Measurements from ENCODE around the gene HNRNPA1L2.
"Not testable (repeated sequence)": the region's sequence is repeated elsewhere in the genome, so short reads cannot be mapped to it uniquely, and the experiment has no call there.

HNRNPA1L2 gene

DNA sequence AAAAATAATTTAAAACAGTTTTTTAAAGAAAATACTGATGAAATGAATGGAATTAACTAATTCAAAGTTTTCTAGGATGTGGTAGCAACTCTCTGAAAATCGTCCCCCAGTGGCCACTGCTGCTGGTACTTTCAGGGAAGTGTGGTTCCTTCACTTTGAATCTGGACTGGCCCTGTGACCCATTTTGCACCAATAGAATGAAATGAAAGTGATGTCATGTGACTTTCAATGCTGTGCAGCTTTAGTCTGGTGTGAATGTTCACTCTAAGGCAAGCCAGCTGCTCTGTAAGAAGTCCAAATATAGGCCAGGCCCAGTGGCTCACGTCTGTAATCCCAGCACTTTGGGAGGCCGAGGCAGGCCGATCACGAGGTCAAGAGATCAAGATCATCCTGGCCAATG is 26.4 kb upstream of the HNRNPA1L2 start:
- ATAC-seq: no peak
- no peak for TF ChIP-seq GLIS3 (CRISPR knock-in tag; IDR thresholded peaks at IDR 0.05)
- no peak for TF ChIP-seq TCF4 (CRISPR knock-in tag; IDR thresholded peaks at IDR 0.05; ENCODE audit: borderline replicate concordance)
- TF ChIP-seq, protein P1, sequence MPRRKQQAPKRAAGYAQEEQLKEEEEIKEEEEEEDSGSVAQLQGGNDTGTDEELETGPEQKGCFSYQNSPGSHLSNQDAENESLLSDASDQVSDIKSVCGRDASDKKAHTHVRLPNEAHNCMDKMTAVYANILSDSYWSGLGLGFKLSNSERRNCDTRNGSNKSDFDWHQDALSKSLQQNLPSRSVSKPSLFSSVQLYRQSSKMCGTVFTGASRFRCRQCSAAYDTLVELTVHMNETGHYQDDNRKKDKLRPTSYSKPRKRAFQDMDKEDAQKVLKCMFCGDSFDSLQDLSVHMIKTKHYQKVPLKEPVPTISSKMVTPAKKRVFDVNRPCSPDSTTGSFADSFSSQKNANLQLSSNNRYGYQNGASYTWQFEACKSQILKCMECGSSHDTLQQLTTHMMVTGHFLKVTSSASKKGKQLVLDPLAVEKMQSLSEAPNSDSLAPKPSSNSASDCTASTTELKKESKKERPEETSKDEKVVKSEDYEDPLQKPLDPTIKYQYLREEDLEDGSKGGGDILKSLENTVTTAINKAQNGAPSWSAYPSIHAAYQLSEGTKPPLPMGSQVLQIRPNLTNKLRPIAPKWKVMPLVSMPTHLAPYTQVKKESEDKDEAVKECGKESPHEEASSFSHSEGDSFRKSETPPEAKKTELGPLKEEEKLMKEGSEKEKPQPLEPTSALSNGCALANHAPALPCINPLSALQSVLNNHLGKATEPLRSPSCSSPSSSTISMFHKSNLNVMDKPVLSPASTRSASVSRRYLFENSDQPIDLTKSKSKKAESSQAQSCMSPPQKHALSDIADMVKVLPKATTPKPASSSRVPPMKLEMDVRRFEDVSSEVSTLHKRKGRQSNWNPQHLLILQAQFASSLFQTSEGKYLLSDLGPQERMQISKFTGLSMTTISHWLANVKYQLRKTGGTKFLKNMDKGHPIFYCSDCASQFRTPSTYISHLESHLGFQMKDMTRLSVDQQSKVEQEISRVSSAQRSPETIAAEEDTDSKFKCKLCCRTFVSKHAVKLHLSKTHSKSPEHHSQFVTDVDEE (CRISPR knock-in tag; IDR thresholded peaks at IDR 0.05): no peak
- TF ChIP-seq ARNTL (CRISPR knock-in tag; IDR thresholded peaks at IDR 0.05; ENCODE audit: borderline replicate concordance, low read depth): no peak
- TF ChIP-seq RARB (CRISPR knock-in tag; IDR thresholded peaks at IDR 0.05): no peak
- no peak for TF ChIP-seq ZFP3 (CRISPR knock-in tag; IDR thresholded peaks at IDR 0.05)
- TF ChIP-seq ISL1 (CRISPR knock-in tag; IDR thresholded peaks at IDR 0.05): no peak
- TF ChIP-seq ZFP30 (CRISPR knock-in tag; IDR thresholded peaks at IDR 0.05): no peak
- no peak for TF ChIP-seq CSDC2 (CRISPR knock-in tag; IDR thresholded peaks at IDR 0.05)

DNA sequence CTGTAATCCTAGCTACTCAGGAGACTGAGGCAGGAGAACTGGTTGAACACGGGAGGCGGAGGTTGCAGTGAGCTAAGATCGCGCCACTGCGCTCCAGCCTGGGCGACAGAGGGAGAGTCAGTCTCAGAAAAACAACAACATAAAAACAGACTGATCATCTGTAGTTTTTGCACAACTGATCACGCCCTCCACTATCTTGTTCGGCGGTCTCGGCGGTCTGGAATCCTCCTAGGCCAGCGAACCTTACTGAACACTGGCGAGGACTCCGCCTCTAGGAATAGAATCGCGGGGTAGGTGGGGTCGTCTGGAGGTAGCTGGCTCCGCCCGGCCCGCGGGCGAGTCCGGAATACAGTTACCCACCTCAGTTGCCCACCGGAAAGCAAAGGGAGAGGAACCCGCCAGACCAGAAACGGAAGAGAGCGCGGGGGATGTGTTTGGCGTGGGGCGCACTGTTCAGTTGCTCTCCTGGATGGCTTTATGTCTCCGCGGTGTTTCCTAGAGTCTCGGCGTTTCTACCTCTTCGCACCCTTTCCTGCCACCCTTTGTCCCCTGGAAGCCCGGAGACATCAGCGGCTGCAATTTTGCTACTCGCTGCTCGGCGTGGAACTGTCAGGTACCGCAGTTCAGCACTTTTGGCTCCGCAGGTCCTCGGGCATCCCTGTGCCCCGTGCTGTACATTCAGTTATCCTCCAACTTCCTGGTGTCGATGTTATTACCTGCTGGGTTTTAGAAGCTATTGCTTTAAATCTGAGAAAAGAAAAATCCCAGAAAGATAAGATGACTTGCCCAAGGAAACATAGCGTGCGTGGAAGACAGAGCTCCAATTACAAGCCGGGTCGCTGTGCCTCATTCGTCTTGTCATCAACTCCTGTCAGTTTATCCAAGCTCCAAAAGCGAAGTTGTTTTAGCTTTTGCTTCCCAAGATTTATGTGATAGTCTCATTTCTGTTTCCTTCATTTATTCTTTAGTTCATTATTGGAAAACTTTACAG is 24.9 kb upstream of the HNRNPA1L2 start:
- TF ChIP-seq, protein P2, sequence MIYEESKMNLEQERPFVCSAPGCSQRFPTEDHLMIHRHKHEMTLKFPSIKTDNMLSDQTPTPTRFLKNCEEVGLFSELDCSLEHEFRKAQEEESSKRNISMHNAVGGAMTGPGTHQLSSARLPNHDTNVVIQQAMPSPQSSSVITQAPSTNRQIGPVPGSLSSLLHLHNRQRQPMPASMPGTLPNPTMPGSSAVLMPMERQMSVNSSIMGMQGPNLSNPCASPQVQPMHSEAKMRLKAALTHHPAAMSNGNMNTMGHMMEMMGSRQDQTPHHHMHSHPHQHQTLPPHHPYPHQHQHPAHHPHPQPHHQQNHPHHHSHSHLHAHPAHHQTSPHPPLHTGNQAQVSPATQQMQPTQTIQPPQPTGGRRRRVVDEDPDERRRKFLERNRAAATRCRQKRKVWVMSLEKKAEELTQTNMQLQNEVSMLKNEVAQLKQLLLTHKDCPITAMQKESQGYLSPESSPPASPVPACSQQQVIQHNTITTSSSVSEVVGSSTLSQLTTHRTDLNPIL (CRISPR knock-in tag; IDR thresholded peaks at IDR 0.05; ENCODE audit: low read depth): no peak
- TF ChIP-seq CSDC2 (CRISPR knock-in tag; IDR thresholded peaks at IDR 0.05): no peak
- no peak for TF ChIP-seq ZNF70 (CRISPR knock-in tag; IDR thresholded peaks at IDR 0.05)
- TF ChIP-seq ZNF8 (CRISPR knock-in tag; IDR thresholded peaks at IDR 0.05): no peak
- TF ChIP-seq, protein P3, sequence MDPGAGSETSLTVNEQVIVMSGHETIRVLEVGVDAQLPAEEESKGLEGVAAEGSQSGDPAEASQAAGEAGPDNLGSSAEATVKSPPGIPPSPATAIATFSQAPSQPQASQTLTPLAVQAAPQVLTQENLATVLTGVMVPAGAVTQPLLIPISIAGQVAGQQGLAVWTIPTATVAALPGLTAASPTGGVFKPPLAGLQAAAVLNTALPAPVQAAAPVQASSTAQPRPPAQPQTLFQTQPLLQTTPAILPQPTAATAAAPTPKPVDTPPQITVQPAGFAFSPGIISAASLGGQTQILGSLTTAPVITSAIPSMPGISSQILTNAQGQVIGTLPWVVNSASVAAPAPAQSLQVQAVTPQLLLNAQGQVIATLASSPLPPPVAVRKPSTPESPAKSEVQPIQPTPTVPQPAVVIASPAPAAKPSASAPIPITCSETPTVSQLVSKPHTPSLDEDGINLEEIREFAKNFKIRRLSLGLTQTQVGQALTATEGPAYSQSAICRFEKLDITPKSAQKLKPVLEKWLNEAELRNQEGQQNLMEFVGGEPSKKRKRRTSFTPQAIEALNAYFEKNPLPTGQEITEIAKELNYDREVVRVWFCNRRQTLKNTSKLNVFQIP (CRISPR knock-in tag; IDR thresholded peaks at IDR 0.05; ENCODE audit: borderline replicate concordance, low read depth): no peak
- TF ChIP-seq RARB (CRISPR knock-in tag; IDR thresholded peaks at IDR 0.05): no peak
- TF ChIP-seq ARNTL (CRISPR knock-in tag; IDR thresholded peaks at IDR 0.05; ENCODE audit: borderline replicate concordance, low read depth): no peak
- no peak for TF ChIP-seq ZNF565 (CRISPR knock-in tag; conservative IDR thresholded peaks at IDR 0.05; ENCODE audit: low read depth)
- no peak for TF ChIP-seq BACH2 (CRISPR knock-in tag; IDR thresholded peaks at IDR 0.05; ENCODE audit: borderline replicate concordance)
- TF ChIP-seq ESRRG (CRISPR knock-in tag; IDR thresholded peaks at IDR 0.05): no peak
- TF ChIP-seq, protein P4, sequence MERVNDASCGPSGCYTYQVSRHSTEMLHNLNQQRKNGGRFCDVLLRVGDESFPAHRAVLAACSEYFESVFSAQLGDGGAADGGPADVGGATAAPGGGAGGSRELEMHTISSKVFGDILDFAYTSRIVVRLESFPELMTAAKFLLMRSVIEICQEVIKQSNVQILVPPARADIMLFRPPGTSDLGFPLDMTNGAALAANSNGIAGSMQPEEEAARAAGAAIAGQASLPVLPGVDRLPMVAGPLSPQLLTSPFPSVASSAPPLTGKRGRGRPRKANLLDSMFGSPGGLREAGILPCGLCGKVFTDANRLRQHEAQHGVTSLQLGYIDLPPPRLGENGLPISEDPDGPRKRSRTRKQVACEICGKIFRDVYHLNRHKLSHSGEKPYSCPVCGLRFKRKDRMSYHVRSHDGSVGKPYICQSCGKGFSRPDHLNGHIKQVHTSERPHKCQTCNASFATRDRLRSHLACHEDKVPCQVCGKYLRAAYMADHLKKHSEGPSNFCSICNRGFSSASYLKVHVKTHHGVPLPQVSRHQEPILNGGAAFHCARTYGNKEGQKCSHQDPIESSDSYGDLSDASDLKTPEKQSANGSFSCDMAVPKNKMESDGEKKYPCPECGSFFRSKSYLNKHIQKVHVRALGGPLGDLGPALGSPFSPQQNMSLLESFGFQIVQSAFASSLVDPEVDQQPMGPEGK (CRISPR knock-in tag; IDR thresholded peaks at IDR 0.05; ENCODE audit: borderline replicate concordance): no peak
- no peak for TF ChIP-seq GLIS3 (CRISPR knock-in tag; IDR thresholded peaks at IDR 0.05)
- TF ChIP-seq, protein P5, sequence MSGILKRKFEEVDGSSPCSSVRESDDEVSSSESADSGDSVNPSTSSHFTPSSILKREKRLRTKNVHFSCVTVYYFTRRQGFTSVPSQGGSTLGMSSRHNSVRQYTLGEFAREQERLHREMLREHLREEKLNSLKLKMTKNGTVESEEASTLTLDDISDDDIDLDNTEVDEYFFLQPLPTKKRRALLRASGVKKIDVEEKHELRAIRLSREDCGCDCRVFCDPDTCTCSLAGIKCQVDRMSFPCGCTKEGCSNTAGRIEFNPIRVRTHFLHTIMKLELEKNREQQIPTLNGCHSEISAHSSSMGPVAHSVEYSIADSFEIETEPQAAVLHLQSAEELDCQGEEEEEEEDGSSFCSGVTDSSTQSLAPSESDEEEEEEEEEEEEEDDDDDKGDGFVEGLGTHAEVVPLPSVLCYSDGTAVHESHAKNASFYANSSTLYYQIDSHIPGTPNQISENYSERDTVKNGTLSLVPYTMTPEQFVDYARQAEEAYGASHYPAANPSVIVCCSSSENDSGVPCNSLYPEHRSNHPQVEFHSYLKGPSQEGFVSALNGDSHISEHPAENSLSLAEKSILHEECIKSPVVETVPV (CRISPR knock-in tag; IDR thresholded peaks at IDR 0.05): no peak
- TF ChIP-seq, protein P1 (CRISPR knock-in tag; IDR thresholded peaks at IDR 0.05): no peak
- no peak for TF ChIP-seq ISL1 (CRISPR knock-in tag; IDR thresholded peaks at IDR 0.05)
- no peak for TF ChIP-seq OSR1 (CRISPR knock-in tag; IDR thresholded peaks at IDR 0.05)
- no peak for TF ChIP-seq ZFP3 (CRISPR knock-in tag; IDR thresholded peaks at IDR 0.05)
- no peak for TF ChIP-seq TOX (CRISPR knock-in tag; IDR thresholded peaks at IDR 0.05; ENCODE audit: borderline replicate concordance)
- TF ChIP-seq PPARA (CRISPR knock-in tag; IDR thresholded peaks at IDR 0.05; ENCODE audit: borderline replicate concordance): no peak
- TF ChIP-seq TCF4 (CRISPR knock-in tag; IDR thresholded peaks at IDR 0.05; ENCODE audit: borderline replicate concordance): no peak
- ATAC-seq: peak; percentile 99

DNA sequence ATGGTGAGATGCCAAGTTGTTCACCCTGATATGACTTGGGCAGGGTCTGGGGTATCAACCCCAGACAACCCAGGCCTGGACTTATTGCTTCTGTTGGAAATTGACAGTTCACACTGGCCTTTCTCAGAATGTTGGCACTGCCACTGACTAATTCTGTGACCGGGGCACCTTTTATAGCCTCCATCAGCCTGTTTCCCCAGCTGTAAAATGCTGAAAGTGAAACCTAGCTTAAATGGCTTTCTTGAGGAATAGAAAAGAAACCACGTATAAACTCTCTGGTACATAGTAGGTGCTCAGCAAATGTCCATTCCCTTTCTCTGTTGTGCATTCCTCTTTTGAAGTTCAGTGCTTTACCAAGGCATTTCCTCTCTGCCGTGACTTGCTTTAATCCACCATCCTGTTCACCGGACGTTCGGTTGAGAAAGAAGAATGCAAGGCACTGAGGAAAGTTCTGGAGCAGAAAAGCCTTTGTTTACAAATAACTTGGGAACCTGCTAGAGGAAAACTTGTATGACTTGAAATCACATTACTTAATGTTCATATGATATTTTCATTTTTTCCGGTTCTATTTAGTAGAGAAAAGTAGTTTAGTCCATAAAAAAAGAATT is 11.0 kb upstream of the HNRNPA1L2 start:
- not testable (repeated sequence) for ATAC-seq

Data from SK-N-SH treated with all-trans-retinoic acid at 6 μM for 48 hours (cell line).